ENCODE measurements around the gene KPNB1.

DNA sequence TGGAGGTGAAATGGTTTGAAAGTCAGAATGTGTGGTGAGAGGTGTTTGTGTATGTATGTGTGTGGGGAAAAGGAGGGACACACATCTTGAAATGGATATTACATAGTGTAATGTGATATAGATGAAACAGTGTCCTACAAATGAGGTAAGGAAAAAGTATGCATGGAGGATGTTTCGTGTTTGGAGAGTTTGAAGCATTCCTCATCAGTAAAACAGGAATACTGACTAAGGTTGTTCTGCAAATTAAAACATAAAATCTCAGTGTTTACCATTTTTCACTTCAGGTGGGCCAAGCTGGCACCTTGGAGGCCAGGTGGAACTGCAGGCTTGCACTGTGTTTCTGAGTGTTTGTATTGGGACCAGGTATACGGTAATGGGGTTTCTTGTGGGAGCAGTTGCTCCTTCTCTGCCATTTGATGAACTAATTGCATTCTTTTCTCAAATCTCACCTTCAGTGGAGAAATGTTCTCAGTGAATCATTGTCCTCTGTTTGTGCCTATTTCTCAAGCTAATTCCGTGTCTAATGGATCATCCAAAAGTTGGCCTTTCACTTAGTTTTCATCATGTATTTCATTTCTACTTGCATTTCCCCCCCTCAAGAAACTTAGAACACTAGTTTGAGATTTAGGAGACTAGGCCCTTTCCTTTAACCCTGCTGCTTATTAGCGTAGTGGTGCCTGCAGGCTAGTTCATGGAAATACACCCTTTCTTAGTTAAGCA is 36.0 kb downstream of the KPNB1 start:
- TF ChIP-seq, protein P1, sequence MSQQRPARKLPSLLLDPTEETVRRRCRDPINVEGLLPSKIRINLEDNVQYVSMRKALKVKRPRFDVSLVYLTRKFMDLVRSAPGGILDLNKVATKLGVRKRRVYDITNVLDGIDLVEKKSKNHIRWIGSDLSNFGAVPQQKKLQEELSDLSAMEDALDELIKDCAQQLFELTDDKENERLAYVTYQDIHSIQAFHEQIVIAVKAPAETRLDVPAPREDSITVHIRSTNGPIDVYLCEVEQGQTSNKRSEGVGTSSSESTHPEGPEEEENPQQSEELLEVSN (IDR thresholded peaks at IDR 0.05) = no peak
- TF ChIP-seq, protein P2, sequence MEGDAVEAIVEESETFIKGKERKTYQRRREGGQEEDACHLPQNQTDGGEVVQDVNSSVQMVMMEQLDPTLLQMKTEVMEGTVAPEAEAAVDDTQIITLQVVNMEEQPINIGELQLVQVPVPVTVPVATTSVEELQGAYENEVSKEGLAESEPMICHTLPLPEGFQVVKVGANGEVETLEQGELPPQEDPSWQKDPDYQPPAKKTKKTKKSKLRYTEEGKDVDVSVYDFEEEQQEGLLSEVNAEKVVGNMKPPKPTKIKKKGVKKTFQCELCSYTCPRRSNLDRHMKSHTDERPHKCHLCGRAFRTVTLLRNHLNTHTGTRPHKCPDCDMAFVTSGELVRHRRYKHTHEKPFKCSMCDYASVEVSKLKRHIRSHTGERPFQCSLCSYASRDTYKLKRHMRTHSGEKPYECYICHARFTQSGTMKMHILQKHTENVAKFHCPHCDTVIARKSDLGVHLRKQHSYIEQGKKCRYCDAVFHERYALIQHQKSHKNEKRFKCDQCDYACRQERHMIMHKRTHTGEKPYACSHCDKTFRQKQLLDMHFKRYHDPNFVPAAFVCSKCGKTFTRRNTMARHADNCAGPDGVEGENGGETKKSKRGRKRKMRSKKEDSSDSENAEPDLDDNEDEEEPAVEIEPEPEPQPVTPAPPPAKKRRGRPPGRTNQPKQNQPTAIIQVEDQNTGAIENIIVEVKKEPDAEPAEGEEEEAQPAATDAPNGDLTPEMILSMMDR (IDR thresholded peaks at IDR 0.05; ENCODE audit: control extremely low read depth in 1 of 3, insufficient read depth in 1 of 3, low read depth in 1 of 3, low read length in 3 of 3) = no peak
- no peak for TF ChIP-seq EP300 (IDR thresholded peaks at IDR 0.05; ENCODE audit: borderline replicate concordance in 1 of 2, low read depth in 2 of 2, low read length in 2 of 2)
- TF ChIP-seq, protein P3, sequence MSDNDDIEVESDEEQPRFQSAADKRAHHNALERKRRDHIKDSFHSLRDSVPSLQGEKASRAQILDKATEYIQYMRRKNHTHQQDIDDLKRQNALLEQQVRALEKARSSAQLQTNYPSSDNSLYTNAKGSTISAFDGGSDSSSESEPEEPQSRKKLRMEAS (IDR thresholded peaks at IDR 0.05) = no peak
- TF ChIP-seq SIX5 (IDR thresholded peaks at IDR 0.05; ENCODE audit: low read depth, low read length) = no peak
- no peak for TF ChIP-seq TCF12 (IDR thresholded peaks at IDR 0.05; ENCODE audit: low read depth, low read length)
